NCI-H187 treated with DMSO at 0.1 percent for 48 hours (cell line): ENCODE measurements around the gene FARS2.
"Not testable (repeated sequence)": the region's sequence is repeated elsewhere in the genome, so short reads cannot be mapped to it uniquely, and the experiment has no call there.

ENCODE experiments used
- DNase-seq: peaks from one replicate; lab custom pipeline; 2025; lab: John Stamatoyannopoulos, UW

The FARS2 gene

GRCh38 chr6:5537132-5537531 is 275.8 kb downstream of the FARS2 start:
- no peak for DNase-seq

GRCh38 chr6:5537967-5538366 is 276.7 kb downstream of the FARS2 start:
- DNase-seq, result no peak

- DNase-seq, result no peak
Observed at GRCh38 chr6:5540370-5540769, 279.1 kb downstream of the FARS2 start.

- no peak for DNase-seq
Observed at GRCh38 chr6:5541025-5541424, 279.7 kb downstream of the FARS2 start.

DNA sequence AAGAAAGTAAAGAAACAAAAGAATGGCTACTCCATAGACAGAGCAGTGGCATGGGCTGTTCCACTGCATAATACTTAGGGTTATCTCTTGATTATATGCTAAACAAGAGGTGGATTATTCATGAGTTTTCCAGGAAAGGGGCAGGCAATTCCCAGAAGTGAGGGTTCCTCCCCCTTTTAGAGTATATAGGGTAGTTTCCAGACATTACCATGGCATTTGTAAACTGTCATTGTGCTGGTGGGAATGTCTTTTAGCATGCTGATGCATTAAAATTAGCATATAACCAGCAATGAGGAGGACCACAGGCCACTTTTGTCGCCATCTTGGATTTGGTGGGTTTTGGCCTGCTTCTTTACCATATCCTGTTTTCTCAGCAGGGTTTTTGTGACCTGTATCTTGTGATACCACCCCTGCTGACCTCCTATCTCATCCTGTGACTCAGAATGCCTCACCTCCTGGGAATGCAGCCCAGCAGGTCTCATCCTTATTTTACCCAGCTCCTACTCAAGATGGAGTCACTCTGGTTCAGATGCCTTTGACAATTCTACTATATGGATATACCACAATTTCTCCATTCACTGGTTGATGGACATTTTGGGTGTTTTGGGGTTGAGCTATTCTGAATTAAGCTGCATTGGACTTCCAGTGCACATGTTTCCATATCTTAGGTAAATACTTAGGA is 280.6 kb downstream of the FARS2 start:
- no peak for DNase-seq

DNA sequence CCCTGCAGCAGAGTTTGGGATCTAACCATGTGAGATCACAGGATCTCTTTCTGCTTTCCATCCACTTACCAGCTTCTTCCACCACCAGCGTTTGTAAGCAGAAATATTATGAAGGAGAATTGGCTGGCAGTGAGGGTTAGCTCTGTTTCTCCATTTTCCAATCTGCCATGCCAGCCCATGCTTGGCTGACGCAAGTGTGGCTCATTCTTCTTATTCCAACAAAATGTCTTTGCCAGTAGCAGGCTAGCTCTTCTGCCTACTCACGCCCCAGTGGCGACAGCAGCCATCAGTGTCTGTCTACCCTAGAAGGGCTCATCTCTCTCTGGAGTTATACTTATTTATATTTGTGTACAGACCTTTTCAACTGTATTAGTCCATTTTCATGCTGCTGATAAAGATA is 286.2 kb downstream of the FARS2 start:
- DNase-seq, result no peak

DNA sequence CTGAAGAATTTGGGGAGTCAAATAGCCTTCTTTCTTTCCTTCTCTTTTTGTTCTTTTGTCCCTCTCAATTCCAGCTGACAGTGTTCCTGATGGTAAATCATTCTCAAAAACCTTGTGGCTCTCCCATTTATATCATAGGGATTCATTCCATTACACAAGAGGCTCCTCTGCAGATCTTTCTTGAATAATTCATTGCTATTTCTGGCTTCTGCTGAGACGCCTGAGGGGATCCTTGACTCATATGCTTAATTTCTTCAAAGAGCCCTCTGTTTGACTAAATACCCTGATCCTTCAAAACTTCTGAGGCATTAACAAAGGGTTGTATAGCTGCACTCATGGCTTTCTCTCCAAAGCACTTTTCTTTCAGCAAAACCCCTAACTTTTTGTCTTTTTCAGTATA is 289.3 kb downstream of the FARS2 start:
- DNase-seq, result no peak

DNA sequence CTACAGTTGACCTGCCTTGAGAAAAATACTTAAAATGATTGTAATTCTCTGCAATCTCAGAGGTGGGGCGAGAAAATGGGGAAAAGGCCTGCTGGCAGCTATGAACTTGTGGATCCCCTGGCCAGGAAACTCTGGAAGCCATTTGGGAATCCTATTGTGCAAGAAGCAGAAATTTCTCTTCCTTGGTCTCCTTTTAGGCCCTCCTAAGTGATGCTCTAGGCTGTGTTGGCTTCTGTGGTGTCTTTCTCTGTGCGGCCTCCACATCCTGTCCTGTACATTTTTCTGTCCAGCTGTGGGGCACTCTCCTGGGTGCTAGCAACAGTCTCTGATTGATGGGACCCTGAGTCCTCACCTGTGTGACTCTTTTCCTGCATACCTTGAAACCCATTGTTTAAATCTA is 290.9 kb downstream of the FARS2 start:
- no peak for DNase-seq

- no peak for DNase-seq
Observed at GRCh38 chr6:5553767-5554166, 292.5 kb downstream of the FARS2 start.

GRCh38 chr6:5554226-5554625 is 292.9 kb downstream of the FARS2 start:
- DNase-seq, result no peak

- no peak for DNase-seq
Observed at GRCh38 chr6:5556011-5556410, 294.7 kb downstream of the FARS2 start.

- no peak for DNase-seq
Observed at GRCh38 chr6:5557506-5557905, 296.2 kb downstream of the FARS2 start.

GRCh38 chr6:5559651-5560050 is 298.3 kb downstream of the FARS2 start:
- DNase-seq, result no peak

GRCh38 chr6:5562277-5562676 is 301.0 kb downstream of the FARS2 start:
- DNase-seq, result no peak

DNA sequence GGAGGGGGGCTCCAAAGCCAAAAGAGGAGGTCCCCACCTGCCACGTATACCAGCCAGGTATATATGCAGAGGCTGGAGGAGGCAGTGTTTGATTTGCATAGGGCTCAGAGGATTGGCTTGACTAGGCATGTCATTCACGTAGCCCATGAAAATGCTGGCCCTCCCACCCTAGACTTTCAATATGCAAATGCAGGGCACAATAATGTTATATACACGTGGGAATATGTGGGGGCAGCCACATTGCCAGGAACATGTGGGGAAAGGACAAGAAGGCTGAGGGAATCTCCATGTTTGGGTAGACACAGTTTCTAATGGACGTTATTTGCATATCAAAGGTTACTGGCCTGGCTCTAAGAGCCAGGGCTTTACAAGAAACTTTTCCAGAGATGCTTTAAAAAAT is 301.8 kb downstream of the FARS2 start:
- DNase-seq, result no peak

DNA sequence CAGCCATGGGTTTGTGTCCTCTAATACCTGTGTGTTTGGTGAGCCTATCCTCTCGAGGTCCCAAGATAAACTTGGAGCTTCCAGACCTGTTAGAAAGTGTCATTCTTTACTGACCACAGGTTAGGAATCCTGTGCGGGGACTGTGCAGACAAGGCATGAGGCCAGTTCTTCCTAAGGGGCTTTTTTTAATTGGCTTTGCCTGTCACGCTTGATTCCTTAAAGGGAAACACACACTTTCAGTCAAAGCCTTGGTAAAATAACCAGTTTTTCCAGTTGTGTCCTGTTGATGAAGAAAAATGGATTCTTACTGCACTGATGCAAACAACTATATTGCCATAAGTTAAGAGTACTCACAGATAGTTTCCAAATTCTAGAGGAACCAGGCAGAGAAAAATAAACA is 303.4 kb downstream of the FARS2 start:
- DNase-seq, result not testable (repeated sequence)

GRCh38 chr6:5565971-5566370 is 304.7 kb downstream of the FARS2 start:
- no peak for DNase-seq

- DNase-seq, result no peak
Observed at GRCh38 chr6:5566718-5567117, 305.4 kb downstream of the FARS2 start.

- DNase-seq, result no peak
Observed at GRCh38 chr6:5567352-5567751, 306.0 kb downstream of the FARS2 start.

GRCh38 chr6:5567890-5568289 is 306.6 kb downstream of the FARS2 start:
- no peak for DNase-seq

- no peak for DNase-seq
Observed at GRCh38 chr6:5569491-5569890, 308.2 kb downstream of the FARS2 start.

DNA sequence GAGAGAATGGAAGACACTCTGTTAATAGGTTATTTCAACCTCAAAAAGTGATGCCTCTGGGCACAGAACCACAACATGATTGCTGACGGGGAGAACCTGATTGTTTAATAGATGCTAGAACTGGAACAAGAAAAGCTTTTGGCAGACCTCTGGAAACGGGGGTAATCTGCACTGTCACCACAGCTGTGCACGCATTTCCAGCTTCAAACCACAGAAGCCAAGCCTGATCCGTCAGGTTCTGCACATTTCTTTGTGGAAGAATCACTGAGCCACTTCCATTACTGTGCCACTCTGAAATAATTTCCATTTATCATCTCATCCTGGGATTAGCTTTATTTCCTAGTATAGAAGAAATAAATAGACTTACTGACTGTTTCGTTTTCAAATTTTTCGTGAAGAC is 309.3 kb downstream of the FARS2 start:
- DNase-seq, result no peak

- no peak for DNase-seq
Observed at GRCh38 chr6:5580736-5581581, 319.6 kb downstream of the FARS2 start.

- no peak for DNase-seq
Observed at GRCh38 chr6:5582762-5583161, 321.4 kb downstream of the FARS2 start.
